K562 (cell line): ENCODE data around the gene MPL. TPM values are rescaled to one million over a fixed set of nuclear protein-coding genes. Genes with fewer than 3 reads are reported as not detected.

Source experiments
- ADNP ChIP-seq: fragments of 200-800 bp; sonication (Bioruptor generic); IDR thresholded peaks from 2 replicates; pipeline ENCODE4 v1.6.1; 2016; ENCODE audit warnings: missing genetic modification characterization, missing compliant biosample characterization
- CBX3 ChIP-seq, 2 experiments: IDR thresholded peaks; 1 replicate in 1 of 2; 2 replicates in 1 of 2; pipeline ENCODE4 v1.6.1; 2012; ENCODE audit warnings: inconsistent platforms in 2 of 2, low read length in 2 of 2, borderline replicate concordance in 1 of 2, control low read depth in 1 of 2
- E2F3 ChIP-seq: fragments of 250-450 bp; sonication (Bioruptor Pico); IDR thresholded peaks from 2 replicates; pipeline ENCODE4 v1.4.0; 2020; ENCODE audit warnings: mild to moderate bottlenecking
- GTF2B ChIP-seq: IDR thresholded peaks from 2 replicates; pipeline ENCODE4 v1.6.1; 2011; ENCODE audit not compliant: insufficient read length; ENCODE audit errors: extremely low read depth
- GTF2E2 ChIP-seq: fragments of 200-800 bp; sonication (Bioruptor generic); IDR thresholded peaks from 2 replicates; pipeline ENCODE4 v1.6.1; 2016; ENCODE audit warnings: missing genetic modification characterization, missing compliant biosample characterization
- KHSRP ChIP-seq: fragments of 450-650 bp; IDR thresholded peaks from 2 replicates; pipeline ENCODE4 v1.6.1; 2017
- MTA1 ChIP-seq: fragments of 450-650 bp; IDR thresholded peaks from 2 replicates; pipeline ENCODE4 v1.6.1; 2017; ENCODE audit warnings: borderline replicate concordance
- MYC ChIP-seq, 2 experiments: fragments of 250-450 bp in 1 of 2; sonication (Bioruptor Pico) in 1 of 2; IDR thresholded peaks; 2 replicates each; pipeline versions ENCODE4 v1.5.1 to v1.6.1; 2012 to 2021; ENCODE audit warnings: low read depth in 2 of 2, borderline replicate concordance in 1 of 2, improper control_type of control experiment in 1 of 2, low read length in 1 of 2, mild to moderate bottlenecking in 1 of 2, moderate library complexity in 1 of 2
- RCOR1 ChIP-seq, 2 experiments: IDR thresholded peaks; 2 replicates each; pipeline ENCODE4 v1.6.1; 2012; ENCODE audit warnings: low read depth in 2 of 2, low read length in 2 of 2, borderline replicate concordance in 1 of 2, improper control_type of control experiment in 1 of 2
- RHOXF2B ChIP-seq: fragments of 250-450 bp; sonication (Bioruptor Pico); conservative IDR thresholded peaks from 2 replicates; pipeline ENCODE4 v1.5.1; 2021
- SNRNP70 ChIP-seq: fragments of 200-400 bp; formaldehyde crosslinking; optimal IDR thresholded peaks from 2 replicates; pipeline ENCODE3; 2017; ENCODE audit warnings: low read depth, low read length
- TAL1 ChIP-seq: fragments of 450-650 bp; IDR thresholded peaks from 2 replicates; pipeline ENCODE4 v1.6.1; 2016; ENCODE audit warnings: mild to moderate bottlenecking
- TFAP4 ChIP-seq: sonication (generic); formaldehyde crosslinking; IDR thresholded peaks from 2 replicates; pipeline ENCODE4 v1.8.0; 2022; ENCODE audit warnings: missing genetic modification reagents, mild to moderate bottlenecking, moderate library complexity, borderline replicate concordance
- THAP12 ChIP-seq: fragments of 250-450 bp; sonication (Bioruptor Pico); IDR thresholded peaks from 2 replicates; pipeline ENCODE4 v1.9.0; 2021; ENCODE audit warnings: mild to moderate bottlenecking, inconsistent platforms
- TOE1 ChIP-seq, 2 experiments: fragments of 450-650 bp in 1 of 2; sonication (generic) in 1 of 2; formaldehyde crosslinking in 1 of 2; IDR thresholded peaks; 2 replicates each; pipeline versions ENCODE4 v1.7.1 to v1.8.0; 2016 to 2022; ENCODE audit warnings: borderline replicate concordance in 2 of 2, mild to moderate bottlenecking in 2 of 2, antibody characterized with exemption in 1 of 2, inconsistent platforms in 1 of 2, low read depth in 1 of 2, missing genetic modification reagents in 1 of 2, moderate library complexity in 1 of 2
- YY1 ChIP-seq, 3 experiments: IDR thresholded peaks; 2 replicates each; pipeline ENCODE4 v1.6.1; 2011; ENCODE audit warnings: low read length in 2 of 3, mild to moderate bottlenecking in 2 of 3, moderate library complexity in 2 of 3, borderline replicate concordance in 1 of 3, control low read depth in 1 of 3, low read depth in 1 of 3; ENCODE audit not compliant: insufficient read depth in 3 of 3, insufficient replicate concordance in 2 of 3, control insufficient read depth in 1 of 3, insufficient read length in 1 of 3; ENCODE audit errors: extremely low read depth in 1 of 3
- ZBTB33 ChIP-seq: sonication (generic); formaldehyde crosslinking; IDR thresholded peaks from 2 replicates; pipeline ENCODE4 v1.8.1; 2023; ENCODE audit warnings: mild to moderate bottlenecking, missing genetic modification reagents
- ZNF507 ChIP-seq: conservative IDR thresholded peaks from 2 replicates; pipeline ENCODE4 v1.6.1; 2017; ENCODE audit warnings: missing genetic modification characterization, missing compliant biosample characterization
- ZNF551 ChIP-seq: fragments of 250-450 bp; sonication (Bioruptor Pico); IDR thresholded peaks from 2 replicates; pipeline ENCODE4 v1.5.0; 2021; ENCODE audit warnings: mild to moderate bottlenecking, moderate library complexity
- ZNF76 ChIP-seq: fragments of 250-450 bp; sonication (Bioruptor Pico); IDR thresholded peaks from 2 replicates; pipeline ENCODE4 v1.4.0; 2020; ENCODE audit warnings: mild to moderate bottlenecking, moderate library complexity, borderline replicate concordance
- polyA plus RNA-seq, 8 experiments: library from polyadenylated mRNA; depleted of rRNA in 4 of 8; stranded (reverse) in 5 of 8; unstranded in 3 of 8; fragments of >200 nt; fragmentation: Nextera tagmentation in 2 of 8; fragmentation: Illumina TruSeq in 1 of 8; extraction: Ambion mirVana in 2 of 8; extraction: Trizol in 1 of 8; gene quantifications; 2 replicates each; pipeline versions ENCODE4 v1.2.1 to v1.2.3, GENCODE V29; 2011 to 2014; ENCODE audit warnings: inconsistent platforms in 1 of 8, missing spikeins in 1 of 8
- total RNA-seq, 7 experiments: library from RNA; depleted of rRNA in 6 of 7; stranded (reverse); fragments of >200 nt in 6 of 7; fragmentation: Illumina TruSeq in 2 of 7; extraction: Trizol in 2 of 7; gene quantifications; 2 replicates each; pipeline versions ENCODE4 v1.2.1 to v1.2.3, GENCODE V29; 2011 to 2021; ENCODE audit warnings: low replicate concordance in 1 of 7

Gene MPL
- total and polyA plus RNA-seq, 9 of the 15 experiments (the other 6 are each of a cell fraction or from before 2014, with no cell fraction given): not detected

DNA sequence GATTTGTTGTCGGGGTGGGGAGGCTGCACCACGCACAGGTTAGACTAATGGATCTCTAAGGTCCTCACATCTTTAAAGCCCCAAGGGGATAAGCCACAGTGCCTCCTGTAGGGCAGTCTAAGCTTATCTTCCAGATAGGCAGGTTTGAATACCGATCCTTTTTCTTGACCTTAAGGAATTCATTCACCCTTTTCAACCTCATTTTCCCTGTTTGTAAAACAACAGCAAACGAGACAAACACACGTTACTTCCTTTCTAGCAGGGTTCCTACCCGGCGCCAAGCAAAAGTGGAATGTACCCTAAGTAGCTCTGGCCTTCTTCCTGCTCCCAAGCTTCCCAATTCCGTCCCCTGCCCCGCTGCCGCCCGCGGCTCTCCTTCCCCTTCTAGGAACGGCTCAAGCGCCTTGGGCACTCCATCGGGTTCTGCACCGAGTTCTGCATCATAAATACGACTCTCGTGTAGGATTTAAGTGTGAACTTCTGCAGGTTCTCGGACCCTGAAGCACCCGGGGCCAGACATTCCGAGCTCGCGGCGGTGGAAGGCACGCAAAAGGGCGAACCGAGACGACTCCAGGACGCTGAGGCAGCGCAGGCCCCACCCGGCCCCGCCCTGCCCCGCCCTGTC, 20.6 kb downstream of the MPL start (continued):
- TF ChIP-seq THAP12 (CRISPR knock-in tag) (no peak), ZNF551 (CRISPR knock-in tag) (no peak), RCOR1 (IDR thresholded peaks at IDR 0.05; ENCODE audit: borderline replicate concordance in 1 of 2, low read depth in 2 of 2, low read length in 2 of 2) (peak in 1 of 2 experiments; percentile 37; a peak in 1 of 4 replicates), GTF2B (peak; percentile 17), TAL1 (0 out of 2 replicates have a peak, but pooled peaks have one; percentile 24), ADNP (no peak), SNRNP70 (no peak), ZBTB33 (CRISPR knock-in tag) (no peak), E2F3 (CRISPR knock-in tag) (no peak), YY1 (IDR thresholded peaks at IDR 0.05; ENCODE audit: borderline replicate concordance in 1 of 3, control insufficient read depth in 1 of 3, extremely low read depth in 1 of 3, insufficient read depth in 3 of 3, insufficient read length in 1 of 3, insufficient replicate concordance in 2 of 3, low read depth in 1 of 3, low read length in 2 of 3) (peak in 1 of 3 experiments; percentile 27), ZNF76 (CRISPR knock-in tag) (no peak), MTA1 (0 out of 2 replicates have a peak, but pooled peaks have one; percentile 60), KHSRP (no peak), MYC (IDR thresholded peaks at IDR 0.05; ENCODE audit: low read depth, low read length) (peak; percentile 44; the same call in 1 of the 2 replicates), MYC (CRISPR knock-in tag; IDR thresholded peaks at IDR 0.05; ENCODE audit: borderline replicate concordance, low read depth) (no peak), CBX3 (IDR thresholded peaks at IDR 0.05; ENCODE audit: borderline replicate concordance in 1 of 2, low read length in 2 of 2) (no peak), TOE1 (IDR thresholded peaks at IDR 0.05; ENCODE audit: borderline replicate concordance) (no peak; the same call in 1 of the 2 replicates), TOE1 (CRISPR knock-in tag; IDR thresholded peaks at IDR 0.05; ENCODE audit: borderline replicate concordance, low read depth) (peak; percentile 47; the same call in 1 of the 2 replicates), TFAP4 (no peak), ZNF507 (tag) (no peak), GTF2E2 (tag) (0 out of 2 replicates have a peak, but pooled peaks have one; percentile 85), RHOXF2B (CRISPR knock-in tag) (no peak)
